T-cell (primary cell): ENCODE results near the gene PPP2R5C. TPM values are rescaled to one million over a fixed set of nuclear protein-coding genes. Genes with fewer than 3 reads are reported as not detected.

Experiments
- ATAC-seq, 4 experiments: fragments of 200-7000 bp in 3 of 4; fragments of 150-1000 bp in 1 of 4; cut with Tn5 transposase; replicated peaks in 1 of 4; 1 replicate in 3 of 4; 2 replicates in 1 of 4; pipeline ENCODE4 v1.10.0; 2021; ENCODE audit warnings: moderate library complexity in 3 of 4, mild to moderate bottlenecking in 2 of 4, moderate number of reproducible peaks in 1 of 4
- CTCF ChIA-PET, 2 donors: fragments of 300-600 bp; sonication (Branson Sonifier 250); formaldehyde crosslinking; loops; one replicate each; lab custom pipeline; 2022; ENCODE audit warnings: antibody characterized with exemption in 2 of 2; lab: Charles Lee
- POLR2A ChIA-PET, 2 donors: fragments of 300-600 bp; sonication (Branson Sonifier 250); formaldehyde crosslinking; loops; one replicate each; lab custom pipeline; 2022; ENCODE audit warnings: antibody characterized with exemption in 2 of 2; lab: Charles Lee
- DNase-seq, 35 experiments: peaks; one replicate each; pipeline versions ENCODE4 v3.0.0 to v3.0.0-alpha.2; 2013 to 2023
- H3K27ac ChIP-seq: one replicate; pipeline ENCODE4 v1.5.1; 2013; ENCODE audit warnings: low read length
- H3K27me3 ChIP-seq, 2 experiments: replicated peaks in 1 of 2; 1 replicate in 1 of 2; 2 replicates in 1 of 2; pipeline versions ENCODE4 v1.6.1 to v1.7.0; 2013; ENCODE audit warnings: low read length in 1 of 2, mixed read lengths in 1 of 2; ENCODE audit not compliant: control insufficient read depth in 2 of 2, insufficient read depth in 2 of 2; ENCODE audit errors: extremely low read depth in 1 of 2
- H3K36me3 ChIP-seq, 2 donors: 1 replicate in 1 of 2; 2 replicates in 1 of 2; pipeline versions ENCODE4 v1.6.1 to v1.7.0; 2013; ENCODE audit warnings: low read length in 1 of 2; ENCODE audit not compliant: control insufficient read depth in 2 of 2, insufficient read depth in 1 of 2; ENCODE audit errors: extremely low read depth in 1 of 2
- H3K4me1 ChIP-seq, 2 experiments: 1 replicate in 1 of 2; 2 replicates in 1 of 2; pipeline versions ENCODE4 v1.6.1 to v1.7.0; 2013; ENCODE audit warnings: low read length in 2 of 2, mixed read lengths in 1 of 2; ENCODE audit not compliant: insufficient read depth in 2 of 2, control insufficient read depth in 1 of 2; ENCODE audit errors: extremely low read depth in 1 of 2
- H3K4me3 ChIP-seq, 2 donors: 1 replicate in 1 of 2; 2 replicates in 1 of 2; pipeline versions ENCODE4 v1.5.1 to v1.7.0; 2013; ENCODE audit warnings: mild to moderate bottlenecking in 2 of 2, low read length in 1 of 2, moderate library complexity in 1 of 2; ENCODE audit not compliant: control insufficient read depth in 1 of 2; ENCODE audit errors: extremely low read depth in 1 of 2
- H3K9me3 ChIP-seq: 2 replicates; pipeline ENCODE4 v1.7.0; 2013
- H3K27ac Mint-ChIP-seq, 2 donors: one replicate each; pipeline ENCODE4 v1.8.0; 2020 to 2021; ENCODE audit warnings: mild to moderate bottlenecking in 2 of 2, mixed read lengths in 2 of 2
- H3K27me3 Mint-ChIP-seq, 2 donors: one replicate each; pipeline ENCODE4 v1.8.0; 2021 to 2022; ENCODE audit warnings: mixed read lengths in 2 of 2
- H3K36me3 Mint-ChIP-seq: one replicate; pipeline ENCODE4 v1.8.0; 2021; ENCODE audit warnings: mixed read lengths
- H3K4me1 Mint-ChIP-seq, 3 donors: one replicate each; pipeline ENCODE4 v1.8.0; 2020 to 2022; ENCODE audit warnings: mixed read lengths in 3 of 3, mild to moderate bottlenecking in 1 of 3
- H3K4me3 Mint-ChIP-seq, 3 donors: one replicate each; pipeline ENCODE4 v1.8.0; 2020 to 2022; ENCODE audit warnings: mild to moderate bottlenecking in 3 of 3, mixed read lengths in 3 of 3, moderate library complexity in 3 of 3
- H3K9me3 Mint-ChIP-seq, 3 donors: one replicate each; pipeline ENCODE4 v1.8.0; 2020 to 2022; ENCODE audit warnings: mixed read lengths in 3 of 3
- WGBS: methylation state at CpG from one replicate; pipeline ENCODE4 v1.1.5; 2013; ENCODE audit warnings: missing lambda C conversion rate; ENCODE audit not compliant: insufficient coverage; 5-methylcytosine and 5-hydroxymethylcytosine counted together
- total RNA-seq, 35 experiments: library from RNA in 6 of 35; stranded (reverse) in 6 of 35; fragments of 120-200 nt in 1 of 35; gene quantifications; one replicate each; pipeline versions ENCODE4 v1.2.1 to v1.2.4 and lab custom pipeline; 2013 to 2026

Gene PPP2R5C
- total RNA-seq, 5 donors from 2014 or later (not counting 1 experiment from before 2014, with no cell fraction given) = 435 to 627 (median 489) TPM

GRCh38 chr14:101926620-101927019 is 165.1 kb downstream of the PPP2R5C start:
- H3K27me3 Mint-ChIP-seq = no peaks in the 10 kb centered on the region
- Histone ChIP-seq H3K9me3 (no peaks in the 10 kb centered on the region), H3K27ac (no peak overlapping the region), H3K27me3 (no peaks in the 10 kb centered on the region), H3K4me3 (no peak overlapping the region), H3K36me3 (peaks cover 13 to 49% of the 10 kb centered on the region in 2 donors), H3K4me1 (no peaks in the 10 kb centered on the region)
- H3K4me3 Mint-ChIP-seq = no peak overlapping the region
- POLR2A ChIA-PET = no interaction called here
- H3K36me3 Mint-ChIP-seq = peaks cover 22% of the 10 kb centered on the region
- ATAC-seq (no peak), DNase-seq (no peak)
- H3K4me1 Mint-ChIP-seq = no peaks in the 10 kb centered on the region
- peak overlapping the region in 1 of 2 donors; percentile 16 for H3K27ac Mint-ChIP-seq
- H3K9me3 Mint-ChIP-seq = no peaks in the 10 kb centered on the region
- CTCF ChIA-PET = no interaction called here
- 100% methylated on average over 2 of the region's 5 CpGs for WGBS

GRCh38 chr14:101927859-101928258 is 166.3 kb downstream of the PPP2R5C start:
- Histone ChIP-seq H3K9me3 (no peaks in the 10 kb centered on the region), H3K4me3 (no peak overlapping the region), H3K27ac (no peak overlapping the region), H3K4me1 (no peaks in the 10 kb centered on the region), H3K27me3 (no peaks in the 10 kb centered on the region), H3K36me3 (peaks cover 13 to 41% of the 10 kb centered on the region in 2 donors)
- Mint-ChIP-seq H3K27ac (no peak overlapping the region), H3K4me1 (no peaks in the 10 kb centered on the region), H3K36me3 (peaks cover 16% of the 10 kb centered on the region), H3K4me3 (no peak overlapping the region), H3K9me3 (no peaks in the 10 kb centered on the region), H3K27me3 (no peaks in the 10 kb centered on the region)
- ChIA-PET POLR2A (interaction anchor here in 1 of 2 donors (0.6 kb wide), 1 partner anchor 128 kb away, joined by 3 read pairs; no protein-coding TSS in a partner anchor), CTCF (no interaction called here)
- ATAC-seq (no peak), DNase-seq (no peak)
- 65% methylated on average over 8 of the region's 10 CpGs for WGBS

GRCh38 chr14:101928415-101928841 is 166.9 kb downstream of the PPP2R5C start:
- ATAC-seq (peak in 1 of 4 experiments; percentile 24), DNase-seq (no peak)
- no peak overlapping the region for H3K4me3 Mint-ChIP-seq
- no peaks in the 10 kb centered on the region for H3K9me3 Mint-ChIP-seq
- H3K4me1 ChIP-seq = no peaks in the 10 kb centered on the region
- peaks cover 13% of the 10 kb centered on the region for H3K36me3 Mint-ChIP-seq
- H3K4me3 ChIP-seq = no peak overlapping the region
- ChIA-PET POLR2A (interaction anchor here in 1 of 2 donors (0.6 kb wide), 1 partner anchor 128 kb away, joined by 3 read pairs; no protein-coding TSS in a partner anchor), CTCF (no interaction called here)
- H3K36me3 ChIP-seq = peaks cover 13 to 37% of the 10 kb centered on the region in 2 donors
- no peak overlapping the region for H3K27ac ChIP-seq
- no peaks in the 10 kb centered on the region for H3K27me3 ChIP-seq
- 93% methylated on average over 24 of the region's 24 CpGs for WGBS
- no peaks in the 10 kb centered on the region for H3K9me3 ChIP-seq
- H3K27ac Mint-ChIP-seq = no peak overlapping the region
- H3K4me1 Mint-ChIP-seq = no peaks in the 10 kb centered on the region
- H3K27me3 Mint-ChIP-seq = no peaks in the 10 kb centered on the region

DNA sequence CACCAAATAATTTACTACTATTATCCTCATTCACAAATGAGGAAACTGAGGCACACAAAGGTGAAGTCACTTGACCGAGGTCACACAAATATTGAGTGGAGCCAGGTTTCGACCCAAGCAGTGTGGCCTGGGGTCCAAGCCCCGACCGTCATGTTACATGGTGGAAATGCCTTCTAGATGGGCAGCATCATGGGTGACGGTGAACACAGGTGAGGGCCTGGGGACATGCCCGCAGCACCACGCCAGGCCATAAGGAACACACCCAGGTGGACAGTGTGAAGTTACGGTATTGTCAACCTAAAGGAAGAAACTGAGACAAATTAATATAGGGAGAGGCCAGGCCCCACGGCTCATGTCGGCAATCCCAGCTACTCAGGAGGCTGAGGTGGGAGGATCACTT is 167.6 kb downstream of the PPP2R5C start:
- Mint-ChIP-seq H3K27ac (peak overlapping the region in 1 of 2 donors; percentile 46), H3K4me1 (no peaks in the 10 kb centered on the region), H3K9me3 (no peaks in the 10 kb centered on the region), H3K36me3 (peaks cover 13% of the 10 kb centered on the region), H3K27me3 (no peaks in the 10 kb centered on the region), H3K4me3 (no peak overlapping the region)
- ATAC-seq (peak in 2 of 4 experiments; percentile 15 to 17), DNase-seq (no peak)
- no peak overlapping the region for H3K27ac ChIP-seq
- no peaks in the 10 kb centered on the region for H3K27me3 ChIP-seq
- ChIA-PET CTCF (no interaction called here), POLR2A (no interaction called here)
- H3K9me3 ChIP-seq = no peaks in the 10 kb centered on the region
- H3K4me1 ChIP-seq = no peaks in the 10 kb centered on the region
- WGBS = 98% methylated on average over 9 of the region's 10 CpGs
- peaks cover 13 to 36% of the 10 kb centered on the region in 2 donors for H3K36me3 ChIP-seq
- H3K4me3 ChIP-seq = no peak overlapping the region

DNA sequence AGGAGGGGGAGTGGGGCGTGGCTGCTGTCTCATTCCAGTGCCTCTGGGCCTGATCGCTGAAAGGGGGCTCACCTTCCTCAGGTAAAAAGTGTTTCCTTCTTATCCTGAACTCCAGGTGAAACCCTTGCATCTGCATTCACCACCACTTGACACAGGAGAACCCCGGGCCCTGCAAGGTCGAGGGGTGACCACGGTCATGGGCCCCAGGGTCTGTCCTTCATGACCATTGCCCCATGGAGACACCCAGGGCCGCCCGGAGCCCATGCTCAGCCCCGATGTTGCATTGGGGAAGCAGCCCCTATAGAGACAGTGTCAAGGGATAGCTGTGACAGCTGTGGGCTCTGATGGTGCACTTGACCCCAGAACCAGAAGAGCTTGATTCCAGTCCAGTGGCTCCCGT is 168.4 kb downstream of the PPP2R5C start:
- Histone ChIP-seq H3K9me3 (no peaks in the 10 kb centered on the region), H3K4me3 (no peak overlapping the region), H3K36me3 (peaks cover 11 to 31% of the 10 kb centered on the region in 2 donors), H3K27ac (no peak overlapping the region), H3K4me1 (no peaks in the 10 kb centered on the region), H3K27me3 (no peaks in the 10 kb centered on the region)
- DNase-seq = no peak
- Mint-ChIP-seq H3K27ac (no peak overlapping the region), H3K4me1 (no peaks in the 10 kb centered on the region), H3K27me3 (no peaks in the 10 kb centered on the region), H3K9me3 (no peaks in the 10 kb centered on the region), H3K4me3 (no peak overlapping the region), H3K36me3 (peaks cover 10% of the 10 kb centered on the region)
- ChIA-PET CTCF (no interaction called here), POLR2A (interaction anchor here in 1 of 2 donors (0.5 to 0.6 kb wide), 2 partner anchors 65 to 120 kb away, joined by 4 to 5 read pairs; no protein-coding TSS in a partner anchor)
- 91% methylated on average over 8 of the region's 9 CpGs for WGBS
- ATAC-seq = peak in 1 of 4 experiments; percentile 30

- no peak overlapping the region for H3K4me3 ChIP-seq
- no peak for ATAC-seq
- ChIA-PET CTCF (no interaction called here), POLR2A (interaction anchor here (0.6 kb wide), 2 partner anchors 33 to 210 kb away, joined by 3 to 5 read pairs; no protein-coding TSS in a partner anchor)
- DNase-seq = no peak
- peaks cover 0 to 12% of the 10 kb centered on the region in 2 donors for H3K36me3 ChIP-seq
- Mint-ChIP-seq H3K9me3 (no peaks in the 10 kb centered on the region), H3K4me1 (no peaks in the 10 kb centered on the region), H3K4me3 (no peak overlapping the region), H3K36me3 (peaks cover 10% of the 10 kb centered on the region), H3K27ac (no peak overlapping the region), H3K27me3 (peaks cover 0 to 2% of the 10 kb centered on the region in 2 donors)
- no peaks in the 10 kb centered on the region for H3K9me3 ChIP-seq
- 81% methylated on average over 5 of the region's 7 CpGs for WGBS
- H3K4me1 ChIP-seq = no peaks in the 10 kb centered on the region
- no peak overlapping the region for H3K27ac ChIP-seq
- H3K27me3 ChIP-seq = no peaks in the 10 kb centered on the region
These were observed 171.2 kb downstream of the PPP2R5C start for GRCh38 chr14:101932673-101933072.
